Measurements from ENCODE around the gene NTSR1.
A peak's percentile ranks its signal among the peaks of the same experiment; 100 is the strongest.

Gene NTSR1

GRCh38 chr20:62690261-62690820, 18.3 kb upstream of the NTSR1 start:
- intact Hi-C loops (cut with DNase I) = no loop called here

DNA sequence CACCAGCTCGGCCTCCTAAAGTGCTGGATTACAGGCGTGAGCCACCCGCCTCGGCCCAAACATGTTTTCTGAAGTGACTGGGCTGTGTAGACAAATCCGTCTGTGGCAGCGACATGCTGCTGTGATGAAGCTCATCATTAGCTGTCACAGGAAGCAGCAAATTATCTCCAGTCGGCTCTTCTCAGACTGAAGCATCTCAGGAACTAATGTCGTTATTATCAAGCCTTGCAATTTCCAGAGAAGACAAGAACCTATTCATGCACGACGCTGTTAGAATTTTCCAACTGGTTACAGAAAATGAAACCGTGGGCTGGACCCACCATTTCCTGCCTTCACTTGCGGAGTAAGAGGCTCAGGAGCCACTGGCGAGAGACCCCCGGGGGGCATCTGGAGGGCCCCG, 17.1 kb upstream of the NTSR1 start:
- intact Hi-C loops (cut with DNase I) = no loop called here
- DNase-seq = peak in 1 of 42 donors; percentile 19

More at GRCh38 chr20:62690261-62690820, 18.3 kb upstream of the NTSR1 start:
- DNase-seq = no peak

- peak in 15 of 42 donors; percentile 20 to 56 (median 40) for DNase-seq
- intact Hi-C loops (cut with DNase I) = no loop called here
Observed at GRCh38 chr20:62692176-62692575, 16.5 kb upstream of the NTSR1 start.

DNA sequence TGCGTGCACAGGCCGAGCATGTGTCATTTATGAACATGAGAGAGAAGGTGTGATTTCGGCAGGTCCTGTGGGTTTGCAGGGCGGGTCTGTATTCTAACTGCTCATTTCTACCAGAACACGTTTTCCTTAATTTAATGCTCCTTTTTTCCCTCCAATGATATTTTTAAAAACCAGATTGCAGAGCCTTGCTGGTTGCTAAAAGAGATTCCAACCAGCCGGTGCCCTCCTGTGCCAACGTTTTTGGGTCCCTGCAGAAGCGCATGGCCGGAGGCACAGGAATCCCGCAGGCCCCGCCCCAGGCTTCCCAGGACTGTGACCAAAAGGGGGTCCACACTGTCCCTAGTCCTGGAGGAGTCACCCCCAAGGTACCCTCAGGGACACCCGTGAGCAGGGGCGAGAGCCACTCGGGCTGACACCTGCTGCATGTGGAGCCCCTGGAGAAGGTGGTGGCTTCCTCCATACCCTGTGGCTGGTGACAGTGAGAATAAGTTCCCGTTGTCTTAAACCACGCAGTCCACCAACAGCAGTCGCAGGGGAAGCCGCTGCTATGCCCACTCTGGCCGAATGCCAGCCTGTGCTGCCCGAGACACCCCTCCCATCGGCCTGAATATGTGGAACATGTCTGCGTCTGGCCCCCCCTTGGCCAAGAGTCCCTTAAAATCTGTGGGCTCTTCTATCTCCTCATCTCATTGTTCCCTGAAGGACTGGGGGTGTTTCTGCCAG, 15.7 kb upstream of the NTSR1 start:
- no peak for DNase-seq
- intact Hi-C loops (cut with DNase I) = no loop called here

GRCh38 chr20:62693524-62693922, 15.1 kb upstream of the NTSR1 start:
- no peak for DNase-seq
- intact Hi-C loops (cut with DNase I) = no loop called here

DNA sequence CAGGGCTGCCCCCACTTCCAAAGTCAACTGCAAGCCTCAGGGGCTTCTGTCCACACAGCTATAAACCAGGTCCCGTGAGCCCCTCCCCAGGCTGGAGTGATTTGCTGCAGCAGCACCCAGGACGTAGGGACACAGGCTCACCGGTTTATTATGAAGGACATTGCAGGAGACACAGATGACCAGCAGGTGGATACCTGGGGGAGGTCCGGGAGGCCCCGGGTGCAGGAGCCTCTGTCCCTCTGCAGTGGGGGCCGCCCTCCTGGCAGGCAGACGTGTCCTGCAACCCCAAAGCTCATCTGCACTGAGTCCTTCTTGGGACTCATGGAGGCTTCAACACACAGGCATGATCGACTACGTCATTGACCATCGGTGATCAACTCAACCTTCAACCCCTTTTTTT, 14.5 kb upstream of the NTSR1 start:
- DNase-seq = no peak
- intact Hi-C loops (cut with DNase I) = no loop called here

DNA sequence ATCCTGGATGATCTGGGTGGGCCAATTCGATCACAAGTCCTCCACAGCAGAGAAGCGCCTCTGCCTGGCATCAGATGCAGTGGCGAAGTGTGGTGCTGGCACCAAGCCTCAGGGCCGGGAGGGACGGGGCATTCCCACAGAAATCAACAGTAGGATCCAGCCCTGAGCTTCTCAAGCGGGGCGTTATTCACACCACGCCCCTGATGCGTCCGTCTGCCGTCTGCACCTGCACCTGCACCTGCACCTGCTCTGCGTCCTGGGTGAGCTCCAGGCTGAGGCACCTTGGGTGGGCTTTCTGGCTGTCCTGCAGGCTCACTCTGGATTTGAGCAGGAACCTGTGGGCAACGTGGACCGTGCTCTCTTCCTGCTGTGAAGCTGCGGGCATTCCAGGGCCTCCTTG, 13.8 kb upstream of the NTSR1 start:
- no peak for DNase-seq
- intact Hi-C loops (cut with DNase I) = no loop called here

DNA sequence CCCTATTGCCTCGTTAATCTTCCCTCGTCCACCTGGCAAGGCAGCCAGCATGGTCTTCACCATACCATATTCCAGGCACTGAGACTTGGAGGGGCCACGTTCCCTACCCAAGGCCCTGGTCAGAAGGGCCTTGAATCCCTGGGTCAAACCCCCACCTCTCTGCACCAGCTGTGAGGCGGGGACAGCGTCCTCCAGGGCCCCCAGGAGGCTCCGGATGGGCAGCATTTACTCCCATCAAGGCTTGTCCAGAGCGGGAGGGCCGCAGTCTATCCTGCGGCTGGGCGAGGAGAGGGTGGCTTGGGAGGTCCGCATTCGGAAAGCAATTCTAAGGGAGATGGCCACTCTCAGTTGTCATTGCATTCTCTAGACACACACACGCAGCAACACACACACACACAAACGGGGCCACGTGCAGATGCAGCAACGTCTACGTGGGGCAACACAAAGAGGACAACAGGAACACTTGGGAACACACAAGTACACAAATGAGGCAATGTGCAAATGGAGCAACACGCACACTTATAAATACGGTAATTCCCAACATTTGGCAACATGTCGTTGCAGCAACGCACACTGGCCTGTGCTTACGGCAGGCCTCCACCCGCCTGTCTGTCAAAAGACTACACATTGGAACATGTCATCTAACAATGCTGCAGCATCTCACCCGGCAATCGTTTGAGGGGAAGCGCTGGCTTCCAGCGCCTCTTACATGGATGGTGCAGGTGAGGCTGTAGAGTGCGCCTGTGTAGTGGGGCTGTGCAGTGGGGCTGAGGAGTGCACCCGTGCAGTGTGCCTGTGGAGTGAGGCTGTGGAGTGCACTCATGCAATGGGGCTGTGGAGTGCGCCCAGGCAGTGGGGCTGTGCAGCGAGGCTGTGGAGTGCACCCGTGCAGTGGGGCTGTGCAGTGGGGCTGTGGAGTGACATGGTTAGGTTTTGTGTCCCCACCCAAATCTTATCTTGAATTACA, 12.9 kb upstream of the NTSR1 start:
- DNase-seq = no peak
- intact Hi-C loops (cut with DNase I) = no loop called here

DNA sequence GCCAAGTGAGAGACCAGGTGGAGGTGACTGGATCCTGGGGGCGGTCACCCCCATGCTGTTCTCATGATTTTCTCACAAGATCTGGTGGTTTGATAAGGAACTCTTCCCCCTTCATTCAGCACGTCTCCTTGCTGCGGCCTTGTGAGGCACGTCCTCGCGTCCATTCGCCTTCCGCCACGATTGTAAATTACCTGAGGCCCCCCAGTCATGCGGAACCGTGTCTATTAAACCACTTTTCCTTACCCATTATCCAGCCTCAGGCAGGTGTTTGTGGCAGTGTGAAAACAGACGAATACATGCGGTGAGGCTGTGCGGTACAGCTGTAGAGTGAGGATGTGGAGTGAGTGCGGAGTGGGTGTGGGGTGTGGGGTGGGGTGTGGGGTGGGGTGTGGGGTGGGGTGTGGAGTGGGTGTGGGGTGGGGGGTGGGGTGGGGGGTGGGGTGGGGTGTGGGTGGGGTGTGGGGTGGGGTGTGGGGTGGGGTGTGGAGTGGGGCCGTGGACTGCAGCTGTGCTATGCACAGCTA, 12.1 kb upstream of the NTSR1 start:
- intact Hi-C loops (cut with DNase I) = no loop called here
- no peak for DNase-seq

- no peak for DNase-seq
- intact Hi-C loops (cut with DNase I) = no loop called here
Observed at GRCh38 chr20:62696989-62697388, 11.6 kb upstream of the NTSR1 start.

- peak in 41 of 42 donors; percentile 23 to 83 (median 64) for DNase-seq
- intact Hi-C loops (cut with DNase I) = no loop called here
Observed at GRCh38 chr20:62697468-62697912, 11.1 kb upstream of the NTSR1 start.

DNA sequence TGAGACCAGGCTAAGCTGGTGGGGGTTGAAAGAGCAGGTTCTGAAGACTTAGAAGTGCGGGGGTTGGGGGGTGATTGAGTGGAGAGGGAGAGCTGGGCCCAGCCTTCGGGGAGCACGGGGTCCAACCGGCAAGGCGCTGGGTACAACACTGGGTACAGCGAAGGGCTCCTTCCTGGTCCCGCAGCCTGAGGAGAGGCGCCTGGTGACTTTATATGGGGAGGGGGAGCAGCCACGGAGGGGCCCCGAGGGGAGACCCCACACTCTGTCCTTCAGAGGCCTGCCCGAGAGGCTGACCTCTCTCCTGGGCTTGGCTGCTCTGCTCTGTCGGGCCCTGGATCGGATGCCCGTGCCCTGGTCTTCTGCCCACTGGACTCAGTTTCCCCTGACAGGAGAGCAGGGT, 10.4 kb upstream of the NTSR1 start:
- no peak for DNase-seq
- intact Hi-C loops (cut with DNase I) = no loop called here

- intact Hi-C loops (cut with DNase I) = no loop called here
- no peak for DNase-seq
Observed at GRCh38 chr20:62699296-62699695, 9.3 kb upstream of the NTSR1 start.

DNA sequence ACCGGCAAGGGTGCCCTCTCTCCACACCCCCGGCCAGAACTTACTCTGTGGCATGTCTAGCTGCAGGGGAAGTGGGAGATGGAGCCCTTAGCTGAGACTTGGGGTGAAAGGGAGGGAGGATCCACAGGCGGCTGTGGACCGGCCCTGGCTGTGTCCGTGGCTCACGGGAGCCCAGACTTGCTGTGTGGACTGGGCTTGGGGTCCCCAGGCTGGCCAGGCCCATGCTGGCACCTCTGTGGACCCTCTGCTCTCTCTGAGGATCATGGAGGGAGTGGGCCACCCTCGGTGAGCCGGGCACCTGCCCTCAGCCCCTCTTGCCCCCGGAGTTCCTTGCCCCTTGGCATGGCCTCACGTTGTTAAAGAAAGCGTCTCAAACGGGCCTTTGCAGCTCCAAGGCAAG, 8.9 kb upstream of the NTSR1 start:
- DNase-seq = no peak
- intact Hi-C loops (cut with DNase I) = no loop called here

DNA sequence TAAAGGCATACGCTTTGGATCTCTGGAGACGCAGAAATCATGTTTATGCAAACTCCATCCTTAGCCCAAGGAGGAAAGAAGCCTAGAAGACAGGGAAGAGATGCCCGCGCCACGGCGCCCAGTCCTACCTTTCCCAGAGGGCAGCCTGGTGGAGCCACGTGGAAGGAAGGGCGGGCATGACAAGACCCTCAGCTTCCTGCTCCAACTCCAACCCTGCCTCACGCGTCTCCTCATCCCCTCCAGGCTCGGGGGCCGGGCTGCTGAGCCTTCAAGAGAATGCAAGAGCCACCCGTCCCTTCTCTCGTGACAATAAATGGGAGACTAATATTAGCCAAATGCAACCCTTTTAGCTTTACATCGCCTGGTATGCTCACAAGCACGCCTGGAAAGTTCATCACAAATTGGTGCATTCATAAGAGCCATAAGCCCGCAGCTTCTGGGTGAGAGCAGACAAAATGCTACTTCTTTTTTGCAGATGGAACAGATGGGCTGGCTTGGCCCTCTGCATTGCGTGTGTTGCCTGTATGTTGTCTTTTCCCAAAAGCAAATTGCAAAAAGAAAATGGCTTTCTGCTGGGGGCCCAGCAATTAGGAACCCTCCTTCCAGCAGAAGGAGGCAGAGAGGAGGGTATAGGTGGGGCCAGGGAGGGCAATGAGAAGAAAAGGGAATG, 8.2 kb upstream of the NTSR1 start:
- intact Hi-C loops (cut with DNase I) = no loop called here
- DNase-seq = no peak

DNA sequence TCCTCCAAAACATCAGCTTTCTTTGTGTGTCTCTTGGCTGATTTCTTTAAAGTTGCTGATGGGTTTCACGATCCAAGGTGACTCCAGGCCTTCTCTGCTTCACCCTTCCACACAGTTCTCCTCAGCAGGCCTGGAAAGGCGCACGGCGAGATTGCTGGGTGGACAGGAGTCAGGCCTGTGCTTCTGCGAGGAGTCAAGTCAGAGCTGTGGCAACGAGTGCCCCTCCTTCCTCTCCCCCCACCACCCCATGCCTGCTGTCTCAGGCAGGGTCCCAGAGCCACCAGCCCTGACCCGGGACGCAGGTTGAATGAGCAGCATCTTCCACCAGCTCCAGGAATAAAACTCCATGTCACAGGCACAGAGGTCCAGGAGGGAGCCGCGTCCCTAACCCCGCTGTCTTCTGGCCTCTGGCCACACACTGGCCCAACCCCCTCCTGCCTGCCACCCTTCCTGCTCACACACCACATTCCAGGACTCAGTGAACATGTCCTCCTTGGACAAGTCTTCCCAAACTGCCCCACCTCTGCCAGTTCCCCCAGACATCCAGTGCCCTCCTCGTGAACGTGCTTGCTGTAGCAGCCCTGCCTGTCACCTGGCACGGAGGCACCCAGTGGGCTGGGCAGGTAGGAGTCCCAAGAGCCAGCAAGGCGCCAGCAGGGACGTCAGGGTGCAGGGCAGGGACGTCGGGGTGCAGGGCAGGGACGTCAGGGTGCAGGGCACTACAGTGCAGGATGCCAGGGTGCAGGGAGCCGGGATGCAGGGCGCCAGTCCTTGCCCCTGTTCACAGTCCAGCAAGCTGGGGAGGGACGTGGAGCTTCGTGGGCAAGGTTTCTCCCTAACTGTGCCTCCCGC, 7.2 kb upstream of the NTSR1 start:
- no peak for DNase-seq
- intact Hi-C loops (cut with DNase I) = no loop called here

DNA sequence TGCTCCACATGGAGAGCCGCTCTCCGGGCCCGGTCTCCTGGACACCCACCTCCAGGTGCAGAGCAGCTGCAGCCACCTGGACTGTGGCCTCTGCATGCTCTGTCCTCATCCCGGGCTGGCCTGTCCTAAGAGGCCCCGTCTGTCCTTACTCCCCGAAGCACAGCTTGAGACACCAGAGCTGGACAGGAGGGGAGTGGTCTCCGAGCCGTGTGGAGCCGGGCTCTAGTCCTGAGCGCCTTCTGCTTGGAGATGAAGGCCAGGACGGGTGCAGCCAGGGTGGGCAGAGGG, 6.7 kb upstream of the NTSR1 start:
- intact Hi-C loops (cut with DNase I) = no loop called here
- DNase-seq = no peak
